Activated naive CD4-positive, alpha-beta T cell treated with anti-CD3 and anti-CD28 coated beads for 36 hours (primary cell): ENCODE measurements around the gene KPNA4. TPM values are rescaled to one million over a fixed set of nuclear protein-coding genes. Genes with fewer than 3 reads are reported as not detected.
"Not testable (repeated sequence)": the region's sequence is repeated elsewhere in the genome, so short reads cannot be mapped to it uniquely, and the experiment has no call there.

Source experiments
- CTCF ChIA-PET: fragments of 350-600 bp; sonication (Branson Sonifier 250); formaldehyde crosslinking; loops from one replicate; lab custom pipeline; 2021; ENCODE audit warnings: antibody characterized with exemption; lab: Charles Lee
- DNase-seq: peaks from one replicate; pipeline ENCODE4 v3.0.0-alpha.2; 2020
- H3K27ac Mint-ChIP-seq: one replicate; pipeline ENCODE4 v1.8.0; 2021; ENCODE audit warnings: mild to moderate bottlenecking, mixed read lengths
- H3K27me3 Mint-ChIP-seq: one replicate; pipeline ENCODE4 v1.8.0; 2021; ENCODE audit warnings: low read depth, mixed read lengths
- H3K36me3 Mint-ChIP-seq: one replicate; pipeline ENCODE4 v1.8.0; 2021; ENCODE audit warnings: low read depth, mixed read lengths
- H3K4me1 Mint-ChIP-seq: one replicate; pipeline ENCODE4 v1.8.0; 2021; ENCODE audit warnings: low read depth, mixed read lengths
- H3K4me3 Mint-ChIP-seq: one replicate; pipeline ENCODE4 v1.8.0; 2021; ENCODE audit warnings: mild to moderate bottlenecking, moderate library complexity, mixed read lengths
- H3K9me3 Mint-ChIP-seq: one replicate; pipeline ENCODE4 v1.8.0; 2021; ENCODE audit warnings: mixed read lengths
- intact Hi-C: fragments of 100-400 bp; cut with micrococcal nuclease; formaldehyde crosslinking; loops from one replicate; pipeline ENCODE4 v1.15.1; 2023
- total RNA-seq, 2 experiments: library from RNA; stranded (reverse); gene quantifications; one replicate each; pipeline ENCODE4 v1.2.3, GENCODE V29; 2021

The KPNA4 gene
- total RNA-seq, 2 experiments from 2014 or later = 43.2 to 59.4 TPM

GRCh38 chr3:160460033-160460432, 105.3 kb downstream of the KPNA4 start:
- no peaks in the 10 kb centered on the region for H3K36me3 Mint-ChIP-seq
- no peak overlapping the region for H3K27ac Mint-ChIP-seq
- H3K27me3 Mint-ChIP-seq = peaks cover 2% of the 10 kb centered on the region
- H3K4me3 Mint-ChIP-seq = no peak overlapping the region
- CTCF ChIA-PET = interaction anchor here (1.0 to 1.1 kb wide), 2 partner anchors 10 to 17 kb away, joined by 3 read pairs; partner anchors contain the start of gene TRIM59
- intact Hi-C loops = no loop called here
- no peak for DNase-seq
- H3K9me3 Mint-ChIP-seq = no peaks in the 10 kb centered on the region
- H3K4me1 Mint-ChIP-seq = no peaks in the 10 kb centered on the region

- H3K4me3 Mint-ChIP-seq = no peak overlapping the region
- no peaks in the 10 kb centered on the region for H3K36me3 Mint-ChIP-seq
- H3K27me3 Mint-ChIP-seq = peaks cover 2% of the 10 kb centered on the region
- H3K4me1 Mint-ChIP-seq = no peaks in the 10 kb centered on the region
- no peaks in the 10 kb centered on the region for H3K9me3 Mint-ChIP-seq
- CTCF ChIA-PET = interaction anchor here (1.0 to 1.1 kb wide), 2 partner anchors 10 to 18 kb away, joined by 3 read pairs; partner anchors contain the start of gene TRIM59
- no peak overlapping the region for H3K27ac Mint-ChIP-seq
- intact Hi-C loops = no loop called here
- DNase-seq = no peak
Observed at GRCh38 chr3:160459450-160459970, 105.9 kb downstream of the KPNA4 start.

GRCh38 chr3:160458151-160458550, 107.2 kb downstream of the KPNA4 start:
- intact Hi-C loops = no loop called here
- no peaks in the 10 kb centered on the region for H3K36me3 Mint-ChIP-seq
- CTCF ChIA-PET = no interaction called here
- H3K4me3 Mint-ChIP-seq = no peak overlapping the region
- no peaks in the 10 kb centered on the region for H3K4me1 Mint-ChIP-seq
- H3K27ac Mint-ChIP-seq = no peak overlapping the region
- no peaks in the 10 kb centered on the region for H3K9me3 Mint-ChIP-seq
- H3K27me3 Mint-ChIP-seq = peaks cover 2% of the 10 kb centered on the region
- no peak for DNase-seq

GRCh38 chr3:160455846-160456245, 109.5 kb downstream of the KPNA4 start:
- CTCF ChIA-PET = no interaction called here
- H3K4me3 Mint-ChIP-seq = no peak overlapping the region
- no peak overlapping the region for H3K27ac Mint-ChIP-seq
- H3K4me1 Mint-ChIP-seq = no peaks in the 10 kb centered on the region
- intact Hi-C loops = no loop called here
- H3K36me3 Mint-ChIP-seq = no peaks in the 10 kb centered on the region
- no peak for DNase-seq
- no peaks in the 10 kb centered on the region for H3K9me3 Mint-ChIP-seq
- H3K27me3 Mint-ChIP-seq = no peaks in the 10 kb centered on the region

- Mint-ChIP-seq H3K4me3 (no peak overlapping the region), H3K27me3 (no peaks in the 10 kb centered on the region), H3K36me3 (no peaks in the 10 kb centered on the region), H3K9me3 (no peaks in the 10 kb centered on the region), H3K4me1 (peaks cover 6% of the 10 kb centered on the region), H3K27ac (no peak overlapping the region)
- CTCF ChIA-PET = interaction anchor here (1.0 kb wide), 1 partner anchor 9 kb away, joined by 3 read pairs; no protein-coding TSS in a partner anchor
- DNase-seq = no peak
- intact Hi-C loops = no loop called here
Observed at GRCh38 chr3:160454995-160455394, 110.4 kb downstream of the KPNA4 start.

- DNase-seq, H3K9me3 Mint-ChIP-seq, H3K27ac Mint-ChIP-seq, H3K36me3 Mint-ChIP-seq, H3K27me3 Mint-ChIP-seq, H3K4me3 Mint-ChIP-seq, intact Hi-C loops: not testable (repeated sequence)
- peaks cover 14% of the 10 kb centered on the region for H3K4me1 Mint-ChIP-seq
- CTCF ChIA-PET = interaction anchor here (0.6 kb wide), 1 partner anchor 33 kb away, joined by 3 read pairs; no protein-coding TSS in a partner anchor
Observed at GRCh38 chr3:160452251-160452650, 113.1 kb downstream of the KPNA4 start.

- intact Hi-C loops = no loop called here
- DNase-seq = no peak
- Mint-ChIP-seq H3K36me3 (peaks cover 8% of the 10 kb centered on the region), H3K4me3 (no peak overlapping the region), H3K4me1 (peaks cover 17% of the 10 kb centered on the region), H3K27me3 (no peaks in the 10 kb centered on the region), H3K27ac (no peak overlapping the region), H3K9me3 (no peaks in the 10 kb centered on the region)
- CTCF ChIA-PET = interaction anchor here (0.7 kb wide), 1 partner anchor 12 kb away, joined by 3 read pairs; no protein-coding TSS in a partner anchor
Observed at GRCh38 chr3:160451602-160452001, 113.8 kb downstream of the KPNA4 start.

GRCh38 chr3:160450846-160451245, 114.5 kb downstream of the KPNA4 start:
- intact Hi-C loops = no loop called here
- H3K27me3 Mint-ChIP-seq = no peaks in the 10 kb centered on the region
- peak overlapping the region; percentile 90 for H3K27ac Mint-ChIP-seq
- DNase-seq = no peak
- CTCF ChIA-PET = interaction anchor here (0.5 to 0.9 kb wide), 4 partner anchors 38 to 237 kb away, joined by 3 to 5 read pairs (median 3); no protein-coding TSS in a partner anchor
- peaks cover 12% of the 10 kb centered on the region for H3K36me3 Mint-ChIP-seq
- no peaks in the 10 kb centered on the region for H3K9me3 Mint-ChIP-seq
- peak overlapping the region; percentile 91 for H3K4me3 Mint-ChIP-seq
- H3K4me1 Mint-ChIP-seq = peaks cover 22% of the 10 kb centered on the region

- peak within 1 kb of the TSS; percentile 91 for H3K4me3 Mint-ChIP-seq
- no peaks in the 10 kb centered on the region for H3K9me3 Mint-ChIP-seq
- no peaks in the 10 kb centered on the region for H3K27me3 Mint-ChIP-seq
- peaks cover 16% of the 10 kb centered on the region for H3K36me3 Mint-ChIP-seq
- peak within 1 kb of the TSS; percentile 90 for H3K27ac Mint-ChIP-seq
- intact Hi-C loops = loop anchor here (1.0 to 5.0 kb wide), 7 partner anchors 36 to 1643 kb away; partner anchors contain the start of genes IFT80, KPNA4, NMD3 and SMC4
- CTCF ChIA-PET = interaction anchor here (0.6 to 1.3 kb wide), 8 partner anchors 9 to 417 kb away, joined by 3 to 4 read pairs (median 4); partner anchors contain the start of gene SMC4
- peak; percentile 98 for DNase-seq
- H3K4me1 Mint-ChIP-seq = peaks cover 26% of the 10 kb centered on the region
Observed at GRCh38 chr3:160449636-160450598, 115.5 kb downstream of the KPNA4 start, which contains the start of gene TRIM59. TSS of gene TRIM59 (minus strand) at chr3:160449786. CDS start at chr3:160439183, 10,603 bp downstream.

- H3K36me3 Mint-ChIP-seq = peaks cover 22% of the 10 kb centered on the region
- no peak for DNase-seq
- CTCF ChIA-PET = interaction anchor here (0.7 to 1.3 kb wide), 6 partner anchors 10 to 416 kb away, joined by 3 to 4 read pairs (median 4); partner anchors contain the start of gene SMC4
- no peaks in the 10 kb centered on the region for H3K27me3 Mint-ChIP-seq
- peak overlapping the region; percentile 90 for H3K27ac Mint-ChIP-seq
- H3K4me3 Mint-ChIP-seq = peak overlapping the region; percentile 91
- peaks cover 31% of the 10 kb centered on the region for H3K4me1 Mint-ChIP-seq
- intact Hi-C loops = loop anchor here (1.0 to 5.0 kb wide), 7 partner anchors 37 to 1642 kb away; partner anchors contain the start of genes IFT80, KPNA4, NMD3 and SMC4
- no peaks in the 10 kb centered on the region for H3K9me3 Mint-ChIP-seq
Observed at GRCh38 chr3:160448845-160449635, 116.3 kb downstream of the KPNA4 start.

- Mint-ChIP-seq H3K27ac (no peak overlapping the region), H3K9me3 (no peaks in the 10 kb centered on the region), H3K4me1 (peaks cover 31% of the 10 kb centered on the region), H3K36me3 (peaks cover 29% of the 10 kb centered on the region), H3K4me3 (no peak overlapping the region), H3K27me3 (no peaks in the 10 kb centered on the region)
- CTCF ChIA-PET = no interaction called here
- intact Hi-C loops = loop anchor here (5.0 kb wide), 1 partner anchor 1640 kb away; no protein-coding TSS in a partner anchor
- no peak for DNase-seq
Observed at GRCh38 chr3:160447544-160447943, 117.8 kb downstream of the KPNA4 start.
